Neutrophil (primary cell): Measurements from ENCODE around the gene CHEK1.

Source experiments
- H3K27ac ChIP-seq: fragments of 200-600 bp; sonication (generic); 2 replicates; pipeline ENCODE4 v1.5.1; 2016; ENCODE audit warnings: mild to moderate bottlenecking, moderate library complexity
- H3K27me3 ChIP-seq: fragments of 200-600 bp; sonication (generic); 2 replicates; pipeline ENCODE4 v1.6.0; 2016; ENCODE audit warnings: mild to moderate bottlenecking
- H3K36me3 ChIP-seq: fragments of 200-600 bp; sonication (generic); 2 replicates; pipeline ENCODE4 v1.5.1; 2017
- H3K4me1 ChIP-seq, 2 experiments: fragments of 200-600 bp in 1 of 2; sonication (generic) in 1 of 2; 1 replicate in 1 of 2; 2 replicates in 1 of 2; pipeline versions ENCODE4 v1.5.1 to v1.6.1; 2013 to 2016; ENCODE audit warnings: low read depth in 1 of 2, low read length in 1 of 2, mild to moderate bottlenecking in 1 of 2, moderate library complexity in 1 of 2; ENCODE audit not compliant: control insufficient read depth in 1 of 2, insufficient read depth in 1 of 2
- H3K4me3 ChIP-seq, 2 experiments: fragments of 200-600 bp in 1 of 2; sonication (generic) in 1 of 2; 1 replicate in 1 of 2; 2 replicates in 1 of 2; pipeline ENCODE4 v1.5.1; 2013 to 2016; ENCODE audit warnings: low read depth in 1 of 2, low read length in 1 of 2, mild to moderate bottlenecking in 1 of 2, moderate library complexity in 1 of 2
- H3K9me3 ChIP-seq: fragments of 200-600 bp; sonication (generic); 2 replicates; pipeline ENCODE4 v1.5.1; 2016
- CTCF ChIP-seq: fragments of 200-600 bp; sonication (generic); IDR thresholded peaks from 2 replicates; pipeline ENCODE4 v1.5.1; 2016; ENCODE audit warnings: antibody characterized with exemption

Gene CHEK1

GRCh38 chr11:125680747-125681146 lies 55.8 kb downstream of the CHEK1 start, which contains the start of gene ACRV1:
TSS of gene ACRV1 (minus strand) at chr11:125680847. CDS start at chr11:125680780, 67 bp downstream.
- TF ChIP-seq CTCF, result no peak
- Histone ChIP-seq H3K36me3 (peaks cover 20% of the 10 kb centered on the region), H3K27me3 (no peaks in the 10 kb centered on the region), H3K9me3 (no peaks in the 10 kb centered on the region), H3K4me3 (no peak within 1 kb of the TSS), H3K4me1 (no peaks in the 10 kb centered on the region), H3K27ac (no peak within 1 kb of the TSS)

GRCh38 chr11:125685228-125685627 lies 60.3 kb downstream of the CHEK1 start:
- no peaks in the 10 kb centered on the region for H3K27me3 ChIP-seq
- H3K4me3 ChIP-seq, result no peak overlapping the region
- H3K4me1 ChIP-seq, result no peaks in the 10 kb centered on the region
- no peaks in the 10 kb centered on the region for H3K36me3 ChIP-seq
- TF ChIP-seq CTCF, result no peak
- H3K9me3 ChIP-seq, result no peaks in the 10 kb centered on the region
- no peak overlapping the region for H3K27ac ChIP-seq

- H3K27me3 ChIP-seq, result no peaks in the 10 kb centered on the region
- H3K4me3 ChIP-seq, result no peak overlapping the region
- no peaks in the 10 kb centered on the region for H3K4me1 ChIP-seq
- H3K27ac ChIP-seq, result no peak overlapping the region
- H3K36me3 ChIP-seq, result no peaks in the 10 kb centered on the region
- no peak for TF ChIP-seq CTCF
- H3K9me3 ChIP-seq, result no peaks in the 10 kb centered on the region
Observed at GRCh38 chr11:125688066-125688465, 63.1 kb downstream of the CHEK1 start.

- Histone ChIP-seq H3K27me3 (no peaks in the 10 kb centered on the region), H3K4me3 (no peak overlapping the region), H3K27ac (no peak overlapping the region), H3K36me3 (no peaks in the 10 kb centered on the region), H3K4me1 (no peaks in the 10 kb centered on the region), H3K9me3 (no peaks in the 10 kb centered on the region)
- no peak for TF ChIP-seq CTCF
Observed at GRCh38 chr11:125688632-125689031, 63.7 kb downstream of the CHEK1 start.

- Histone ChIP-seq H3K4me1 (no peaks in the 10 kb centered on the region), H3K27ac (no peak overlapping the region), H3K36me3 (no peaks in the 10 kb centered on the region), H3K27me3 (no peaks in the 10 kb centered on the region), H3K9me3 (no peaks in the 10 kb centered on the region), H3K4me3 (no peak overlapping the region)
- no peak for TF ChIP-seq CTCF
Observed at GRCh38 chr11:125689274-125689859, 64.4 kb downstream of the CHEK1 start.
